ENCODE data around the gene BTD.

BTD gene, protein sequence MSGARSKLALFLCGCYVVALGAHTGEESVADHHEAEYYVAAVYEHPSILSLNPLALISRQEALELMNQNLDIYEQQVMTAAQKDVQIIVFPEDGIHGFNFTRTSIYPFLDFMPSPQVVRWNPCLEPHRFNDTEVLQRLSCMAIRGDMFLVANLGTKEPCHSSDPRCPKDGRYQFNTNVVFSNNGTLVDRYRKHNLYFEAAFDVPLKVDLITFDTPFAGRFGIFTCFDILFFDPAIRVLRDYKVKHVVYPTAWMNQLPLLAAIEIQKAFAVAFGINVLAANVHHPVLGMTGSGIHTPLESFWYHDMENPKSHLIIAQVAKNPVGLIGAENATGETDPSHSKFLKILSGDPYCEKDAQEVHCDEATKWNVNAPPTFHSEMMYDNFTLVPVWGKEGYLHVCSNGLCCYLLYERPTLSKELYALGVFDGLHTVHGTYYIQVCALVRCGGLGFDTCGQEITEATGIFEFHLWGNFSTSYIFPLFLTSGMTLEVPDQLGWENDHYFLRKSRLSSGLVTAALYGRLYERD

DNA sequence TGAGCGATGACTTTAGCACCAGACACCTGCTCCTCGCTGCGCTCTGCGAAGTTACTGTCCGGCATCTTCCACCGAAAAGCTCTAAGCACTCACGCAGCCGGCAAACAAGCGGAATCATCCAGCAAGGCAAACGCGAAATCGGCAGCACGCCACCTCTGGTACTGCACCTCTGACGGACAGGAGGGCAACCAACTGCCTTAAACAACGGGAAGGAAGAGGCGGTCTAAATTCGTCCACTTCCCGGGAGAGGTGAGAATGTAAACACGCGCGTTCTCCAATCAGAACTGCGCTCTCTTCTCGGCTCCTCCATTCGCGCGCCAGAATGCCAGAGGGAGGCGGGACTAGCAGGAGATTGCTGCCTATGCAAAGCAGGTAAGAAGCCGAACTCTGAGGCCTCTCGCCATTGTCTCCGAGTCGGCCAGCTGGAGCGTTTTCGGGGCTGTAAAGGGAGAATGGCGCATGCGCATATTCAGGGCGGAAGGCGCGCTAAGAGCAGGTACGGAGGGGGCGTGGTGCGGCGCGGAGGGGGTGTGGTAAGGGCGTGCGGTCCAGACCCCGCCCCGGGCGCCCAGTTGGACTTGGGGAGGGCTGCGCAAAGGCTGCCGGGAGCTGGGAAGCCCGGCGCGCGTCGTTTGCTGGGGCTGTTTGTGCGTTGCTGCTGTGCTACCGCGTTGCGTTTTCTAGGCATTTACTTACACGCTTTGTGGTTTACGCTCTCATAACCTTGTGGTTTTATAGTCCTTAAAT, at the start of gene BTD, which contains the start of gene HACL1:
Gene BTD, plus strand, starts transcription at position 347 of the 747 bp plus-strand sequence. CDS start 33,695 bp downstream, outside the sequence.
Gene HACL1, minus strand, starts transcription at position 171 of the 747 bp plus-strand sequence. Its CDS starts 106 bp downstream, at position 65.
- peak; percentile 97 for DNase-seq (ENCODE audit: low read depth, low spot score)

DNA sequence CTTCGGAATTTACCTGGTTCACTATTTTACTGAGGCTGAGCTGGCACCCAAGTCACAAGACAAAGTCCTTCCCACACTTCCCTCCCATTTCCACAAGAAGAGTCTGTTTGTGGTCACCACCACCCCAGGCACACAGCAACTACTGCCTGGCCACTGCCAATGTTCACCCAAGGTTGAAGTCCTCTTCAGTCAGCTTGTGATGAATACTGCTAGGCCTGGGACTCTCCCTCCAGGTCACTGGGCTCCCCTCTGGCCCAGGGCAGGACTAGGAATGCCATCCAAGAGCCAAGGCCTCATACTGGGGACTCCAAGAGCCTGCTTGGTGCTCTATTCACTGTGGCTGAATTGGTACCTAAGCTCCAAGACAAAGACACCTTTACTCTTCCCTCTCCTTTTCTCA, 49.6 kb upstream of the BTD start:
- DNase-seq (ENCODE audit: low read depth, low spot score): no peak

DNA sequence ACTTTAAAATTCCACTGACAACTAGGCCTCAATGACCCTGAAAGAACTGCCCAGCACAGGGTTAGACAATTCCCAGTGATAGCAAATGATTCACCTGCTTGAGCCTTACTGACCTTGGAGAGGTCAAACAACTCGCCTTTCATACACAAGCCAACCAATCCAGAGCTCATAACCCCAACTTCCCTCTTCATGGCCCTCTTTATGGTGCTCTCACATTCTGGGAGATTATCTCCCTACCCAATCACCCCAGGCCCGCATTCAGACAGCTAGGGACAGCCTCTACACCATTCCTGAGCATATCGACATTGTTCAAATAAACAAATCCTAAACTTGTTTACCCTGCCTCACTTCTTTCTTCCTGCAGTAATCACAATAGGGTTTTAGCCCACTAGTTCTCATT, 47.8 kb upstream of the BTD start:
- DNase-seq (ENCODE audit: low read depth, low spot score): no peak

DNA sequence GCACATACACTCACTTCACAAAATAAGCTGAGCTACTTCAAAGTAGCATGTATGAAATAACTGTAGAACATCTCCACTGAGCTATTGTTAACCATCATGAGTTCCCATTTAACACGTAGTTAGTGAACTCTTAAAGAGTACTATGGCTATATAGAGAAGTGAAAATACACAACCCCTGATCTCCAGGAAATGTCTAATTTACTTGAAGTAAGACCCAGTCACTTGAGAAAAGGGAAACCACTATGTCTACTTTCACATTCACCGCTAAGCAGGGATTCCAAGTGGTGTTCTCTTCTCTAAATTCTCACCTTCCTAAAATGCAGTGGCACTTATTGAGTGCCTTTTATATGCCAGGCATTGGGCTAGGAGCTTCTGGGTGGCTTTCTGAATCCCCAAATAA, 45.0 kb upstream of the BTD start:
- DNase-seq (ENCODE audit: low read depth, low spot score): no peak

DNA sequence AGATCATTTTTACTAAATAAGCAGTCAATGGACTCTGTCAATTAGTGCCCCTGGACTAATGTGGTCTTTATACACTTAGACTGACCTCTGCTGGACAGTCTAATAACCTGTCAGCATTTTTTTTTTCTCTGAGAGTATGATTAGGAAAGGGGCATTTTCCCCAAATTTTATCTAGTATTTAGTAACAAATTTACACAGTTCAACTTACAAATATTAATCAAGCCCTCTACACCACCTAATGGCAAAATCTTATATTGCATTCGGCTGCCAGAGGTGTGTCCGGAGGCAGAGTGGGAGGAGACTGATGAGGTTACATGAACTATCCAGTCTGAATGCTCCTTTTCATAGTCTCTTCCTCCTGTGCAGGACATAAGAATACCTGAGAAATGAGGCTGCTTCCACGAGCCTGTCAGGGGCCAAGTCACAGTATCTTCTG, 44.0 kb upstream of the BTD start:
- DNase-seq (ENCODE audit: low read depth, low spot score): peak; percentile 24

DNA sequence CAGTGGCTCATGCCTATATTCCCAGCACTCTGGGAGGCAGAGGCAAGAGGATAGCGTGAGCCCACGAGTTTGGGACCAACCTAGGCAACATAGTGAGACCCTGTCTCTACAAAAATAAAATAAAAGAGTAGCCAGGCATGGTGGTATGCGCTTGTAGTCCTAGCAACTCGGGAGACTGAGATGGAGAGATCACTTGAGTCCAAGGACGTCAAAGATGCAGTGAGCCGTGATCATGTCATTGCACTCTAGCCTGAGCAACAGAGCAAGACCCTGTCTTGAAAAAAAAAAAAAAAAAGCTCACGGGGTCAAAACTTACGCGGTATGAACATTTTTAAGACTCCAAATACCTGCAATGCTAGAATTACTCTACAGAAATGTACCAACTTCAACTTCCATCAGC, 43.0 kb upstream of the BTD start:
- no peak for DNase-seq (ENCODE audit: low read depth, low spot score)

DNA sequence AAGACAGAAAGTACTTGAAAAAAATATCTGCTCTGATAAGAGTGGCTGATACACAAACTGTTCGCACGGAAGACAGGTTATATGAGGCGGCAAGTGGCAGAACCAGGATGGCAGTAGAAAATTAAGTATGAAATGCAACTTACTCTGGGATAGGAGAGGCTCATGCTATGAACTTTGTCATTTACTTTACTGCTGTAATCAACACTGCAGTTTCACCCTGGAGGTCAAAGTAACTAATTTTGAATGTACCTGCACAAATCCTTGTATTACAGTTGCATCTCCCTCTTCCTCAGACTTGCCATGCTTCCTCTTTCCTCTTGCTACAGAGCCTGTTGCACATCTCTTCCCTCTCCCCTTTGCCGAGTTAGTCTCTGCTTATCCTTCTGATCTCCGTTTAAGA, 39.0 kb upstream of the BTD start:
- DNase-seq (ENCODE audit: low read depth, low spot score): no peak

DNA sequence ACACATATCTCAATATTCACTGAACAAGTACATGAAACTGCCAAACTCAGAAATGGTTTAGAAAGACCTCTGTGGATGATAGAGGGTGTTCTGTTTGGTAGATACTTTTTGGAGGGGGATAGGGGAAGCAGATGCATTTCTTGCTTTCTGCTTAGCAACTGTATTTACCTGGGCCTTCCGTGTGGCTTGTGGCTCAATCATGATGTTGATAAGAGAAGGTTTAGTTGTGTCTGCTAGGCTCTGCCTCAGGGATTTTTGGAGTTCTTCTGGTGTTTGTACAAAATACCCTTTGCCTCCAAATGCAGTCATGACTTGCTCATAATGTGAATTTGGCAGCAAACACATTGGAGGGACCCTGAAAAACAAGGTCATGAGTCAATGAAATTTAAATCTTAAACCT, 38.4 kb upstream of the BTD start:
- DNase-seq (ENCODE audit: low read depth, low spot score): no peak

DNA sequence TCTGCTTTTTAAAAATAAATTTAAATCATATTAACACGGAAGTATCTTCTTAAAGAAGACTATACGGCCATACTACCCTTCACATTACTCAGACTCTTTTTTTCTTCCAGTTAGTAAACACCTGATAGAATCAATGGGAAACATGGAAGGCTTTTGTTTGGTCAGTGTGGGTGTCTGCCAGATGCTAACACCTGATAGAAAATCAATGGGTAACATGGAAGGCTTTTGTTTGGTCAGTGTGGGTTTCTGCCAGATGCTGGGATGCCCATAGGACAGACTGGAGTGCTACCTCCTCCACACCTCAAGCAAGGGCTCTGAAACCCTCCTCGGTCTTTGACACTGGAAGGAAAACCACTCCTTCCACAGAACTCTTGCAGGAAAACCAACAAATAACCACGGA, 29.4 kb upstream of the BTD start:
- no peak for DNase-seq (ENCODE audit: low read depth, low spot score)

DNA sequence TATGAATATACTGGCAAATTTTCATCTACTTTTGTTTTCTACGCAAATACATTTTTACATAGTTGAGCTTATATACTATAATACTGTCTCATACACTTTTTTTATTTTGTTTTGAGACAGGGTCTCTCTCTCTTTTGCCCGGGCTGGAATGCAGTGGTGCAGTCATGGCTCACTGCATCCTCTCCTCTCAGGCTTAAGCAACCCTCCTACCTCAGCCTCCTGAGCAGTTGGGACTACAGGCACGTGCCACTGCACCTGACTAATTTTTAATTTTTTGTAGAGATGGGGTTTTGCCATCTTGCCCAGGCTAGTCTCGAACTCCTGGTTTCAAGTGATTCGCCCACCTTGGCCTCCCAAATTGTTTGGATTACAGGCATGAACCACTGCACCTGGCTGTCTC, 26.1 kb upstream of the BTD start:
- no peak for DNase-seq (ENCODE audit: low read depth, low spot score)

DNA sequence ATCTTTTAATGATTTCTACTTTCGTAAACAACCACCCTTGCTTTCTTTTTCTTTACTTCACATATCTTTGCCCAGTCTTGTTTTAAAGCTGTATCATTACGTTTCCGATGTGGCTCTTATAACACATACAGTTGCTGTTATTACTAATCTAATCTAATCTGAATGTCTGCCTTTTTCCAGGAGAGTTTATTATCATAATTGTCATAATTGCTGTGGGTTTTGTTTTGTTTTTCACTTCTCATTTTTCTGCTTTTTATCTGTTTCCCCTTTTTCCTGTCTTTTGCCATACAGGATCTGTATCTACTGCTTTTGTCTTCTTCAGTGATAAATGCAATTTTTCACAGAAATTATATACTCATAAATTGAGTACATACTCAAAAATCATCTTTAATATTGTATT, 25.1 kb upstream of the BTD start:
- DNase-seq (ENCODE audit: low read depth, low spot score): no peak

DNA sequence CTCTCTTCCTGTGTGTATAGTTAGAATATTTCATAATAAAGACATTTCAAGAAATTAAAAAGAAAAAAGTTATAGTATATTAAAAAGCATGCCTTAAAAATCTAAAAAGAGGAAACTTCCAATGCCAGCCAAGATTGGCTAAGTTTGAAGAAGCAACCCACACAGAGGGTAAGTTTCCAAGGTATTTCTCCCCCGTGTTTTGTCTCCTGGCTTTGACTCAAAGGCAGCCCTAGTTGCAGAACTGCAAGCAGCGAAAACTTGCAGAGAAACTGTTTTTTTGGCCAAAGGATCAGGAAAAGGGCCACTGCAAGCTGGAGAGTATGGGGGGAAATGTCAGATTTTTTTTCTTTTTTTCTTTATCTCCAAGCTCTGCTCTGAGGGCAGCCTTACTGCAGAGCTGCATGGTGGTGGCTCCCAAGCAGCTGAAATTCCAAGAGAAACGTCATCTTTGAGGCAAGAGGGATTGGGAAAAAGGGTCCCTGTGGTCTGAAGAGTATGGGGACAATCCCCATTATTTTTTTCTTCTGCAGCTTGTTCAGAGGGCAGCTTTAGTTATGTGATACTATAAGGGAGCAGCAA, 23.2 kb upstream of the BTD start:
- DNase-seq (ENCODE audit: low read depth, low spot score): no peak

DNA sequence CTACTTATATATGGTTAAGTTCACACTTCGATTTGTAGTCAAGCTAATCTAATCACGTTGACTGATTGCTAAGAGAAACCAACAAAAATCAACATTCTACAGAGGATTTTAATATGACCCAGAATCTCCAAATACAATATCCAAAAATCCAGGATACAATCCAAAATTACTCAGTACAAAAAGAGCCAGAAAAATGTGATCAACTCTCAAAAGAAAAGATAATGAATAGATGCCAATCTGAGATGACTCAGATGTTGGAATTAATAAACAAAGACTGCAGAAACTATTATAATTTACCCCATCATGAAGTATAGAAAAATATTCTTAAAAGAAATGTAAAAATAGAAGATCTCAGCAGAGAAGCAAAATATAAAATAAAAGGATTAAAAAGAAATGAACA, 22.5 kb upstream of the BTD start:
- no peak for DNase-seq (ENCODE audit: low read depth, low spot score)

DNA sequence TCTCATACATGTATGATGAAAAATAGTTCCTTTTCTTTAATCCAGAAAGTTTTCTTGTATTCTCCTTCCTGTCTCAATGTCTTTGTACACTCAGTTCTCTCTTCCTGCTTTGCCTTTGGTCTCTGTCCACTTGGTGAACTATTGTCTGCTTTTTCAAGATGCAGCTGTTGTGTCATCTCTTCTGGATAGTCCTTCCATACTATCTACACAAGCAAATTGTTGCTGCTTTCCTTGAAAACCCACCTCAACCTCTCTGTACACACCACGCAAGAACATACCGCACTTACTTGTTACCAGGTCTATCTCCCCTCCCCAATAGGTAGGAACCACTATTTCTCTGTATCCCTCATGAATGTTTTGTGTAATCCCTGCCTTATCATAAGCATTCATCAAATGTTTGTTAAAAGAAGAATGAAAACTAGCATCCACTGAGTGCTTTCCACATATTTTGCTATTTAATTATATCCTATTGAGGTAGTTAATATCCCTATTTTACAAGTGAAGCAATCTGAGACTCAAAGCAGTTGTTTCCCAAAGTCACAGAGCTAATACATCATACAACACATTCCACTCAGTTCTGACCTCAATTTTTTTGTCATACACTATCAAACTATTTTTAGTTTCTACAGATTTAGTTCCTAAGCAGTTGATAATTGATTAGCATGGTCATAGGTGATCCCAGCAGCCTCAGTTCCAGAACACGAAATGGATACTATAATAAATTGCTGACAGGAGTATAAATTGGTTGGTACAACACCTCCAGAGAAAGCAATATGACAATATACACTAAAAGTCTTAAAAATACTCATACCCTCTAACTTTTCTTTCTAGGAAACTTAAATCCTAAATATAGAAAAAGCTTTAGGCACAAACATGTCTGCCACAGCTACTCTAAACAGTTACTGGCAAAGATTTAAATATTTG, 19.8 kb upstream of the BTD start:
- DNase-seq (ENCODE audit: low read depth, low spot score): no peak

DNA sequence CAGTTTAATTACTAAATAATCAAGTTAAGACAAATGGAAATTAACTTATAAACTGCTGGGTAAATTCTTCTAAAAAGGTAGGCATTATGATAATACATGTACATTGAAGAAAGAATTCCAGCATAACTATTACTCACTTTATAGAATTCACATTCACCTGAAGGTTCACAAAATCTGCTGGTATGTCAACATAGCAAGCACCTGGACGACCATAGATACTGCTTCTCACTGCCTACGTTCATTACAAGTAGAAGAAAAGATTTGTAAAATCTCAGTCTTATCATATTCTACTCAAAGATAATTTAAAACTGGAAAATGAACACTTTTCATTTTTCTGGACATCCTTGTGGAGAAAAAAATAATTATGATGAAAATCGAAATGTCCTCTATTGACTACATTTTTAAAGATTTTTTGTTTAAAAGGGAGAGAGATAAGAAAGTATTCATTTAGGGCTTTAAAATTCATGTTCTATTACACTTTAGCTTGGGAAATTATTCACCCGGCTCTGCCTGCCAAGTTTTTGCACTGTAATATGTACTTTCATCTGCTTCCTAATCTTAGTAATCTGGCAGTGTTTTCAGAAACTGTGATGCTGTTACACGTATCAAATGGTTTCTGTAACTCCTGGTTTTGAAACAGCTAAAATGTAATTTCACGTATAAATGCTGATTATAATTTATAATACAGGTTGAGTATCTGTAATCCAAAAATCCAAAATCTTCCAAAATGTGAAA, 16.3 kb upstream of the BTD start:
- no peak for DNase-seq (ENCODE audit: low read depth, low spot score)

DNA sequence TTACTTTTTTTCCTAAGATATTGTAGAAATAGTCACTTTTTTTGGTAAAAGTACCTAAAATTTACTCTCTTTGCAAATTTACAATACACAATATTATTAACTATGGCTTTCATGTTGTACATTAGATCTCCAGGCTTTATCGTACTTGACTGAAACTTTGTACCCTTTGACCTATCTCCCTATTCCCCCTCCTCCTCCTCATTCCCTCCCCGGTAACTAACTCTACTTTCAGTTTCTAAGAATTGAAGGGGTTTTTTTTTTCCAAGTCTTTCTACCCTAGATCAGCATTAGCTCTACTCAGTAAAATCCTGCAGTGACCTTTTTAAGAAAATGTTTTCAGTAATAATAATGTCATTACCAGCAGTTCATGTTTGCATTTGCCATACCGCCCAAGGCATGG, 10.3 kb upstream of the BTD start:
- peak; percentile 24 for DNase-seq (ENCODE audit: low read depth, low spot score)

DNA sequence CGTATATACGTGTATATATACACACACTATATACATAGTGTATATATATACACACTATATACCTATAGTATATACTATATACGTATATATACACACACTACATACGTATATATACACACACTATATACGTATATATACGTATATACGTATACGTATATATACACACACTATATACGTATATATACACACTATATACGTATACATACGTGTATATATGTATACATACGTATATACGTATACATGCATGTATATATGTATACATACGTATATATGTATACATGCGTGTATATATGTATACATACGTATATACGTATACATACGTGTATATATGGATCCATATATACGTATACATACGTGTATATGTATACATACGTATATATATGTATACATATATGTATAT, 9.6 kb upstream of the BTD start:
- no peak for DNase-seq (ENCODE audit: low read depth, low spot score)

DNA sequence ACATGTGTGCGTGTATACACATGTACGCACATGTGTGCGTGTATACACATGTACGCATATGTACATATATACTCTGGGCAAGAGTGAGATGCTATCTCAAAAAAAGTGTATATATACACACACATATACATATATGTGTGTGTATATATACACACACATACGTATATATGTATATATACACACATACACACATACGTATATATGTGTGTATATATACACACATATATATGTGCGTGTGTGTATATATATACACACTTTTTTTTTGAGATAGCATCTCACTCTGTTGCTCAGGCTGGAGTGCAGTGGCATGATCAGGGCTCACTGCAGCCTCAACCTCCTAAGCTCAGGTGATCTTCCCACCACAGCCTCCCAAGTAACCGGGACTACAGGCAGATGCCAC, 8.6 kb upstream of the BTD start:
- DNase-seq (ENCODE audit: low read depth, low spot score): no peak

DNA sequence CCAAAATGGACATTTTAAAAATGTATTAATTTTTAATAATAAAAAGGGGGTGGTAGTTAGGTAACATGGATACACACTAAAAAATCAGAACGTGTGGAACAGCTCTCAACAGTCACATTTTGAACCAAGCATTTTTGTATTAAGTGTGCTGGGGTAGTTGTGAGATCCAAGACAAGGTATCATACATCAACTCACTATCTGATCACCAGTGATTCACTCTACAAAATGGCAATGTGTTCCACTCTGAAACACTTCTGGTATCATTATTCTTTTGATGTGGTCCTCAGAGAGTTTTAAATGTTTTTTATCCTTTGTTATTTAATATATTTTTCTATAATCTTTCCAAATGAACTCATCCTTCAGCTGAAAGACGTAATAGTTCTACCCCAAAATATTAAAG, 5.6 kb upstream of the BTD start:
- no peak for DNase-seq (ENCODE audit: low read depth, low spot score)

DNA sequence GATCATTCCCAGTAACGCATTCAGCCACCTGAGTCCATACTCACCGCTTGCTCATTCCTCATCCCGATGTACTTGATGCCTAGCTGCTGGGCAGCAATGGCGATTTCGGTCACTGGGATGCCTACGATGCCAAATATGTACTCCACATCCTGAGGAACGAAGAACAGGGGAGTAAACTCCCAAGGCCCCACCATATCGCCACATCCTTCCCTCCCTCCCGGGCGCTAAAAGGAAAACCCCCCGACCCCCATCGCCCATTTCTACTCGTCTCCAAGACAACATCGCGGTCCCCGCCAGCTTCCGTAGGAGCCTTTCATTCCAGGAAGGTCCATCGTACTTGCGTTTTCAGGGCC, 523 bp upstream of the BTD start:
- DNase-seq (ENCODE audit: low read depth, low spot score): no peak

DNA sequence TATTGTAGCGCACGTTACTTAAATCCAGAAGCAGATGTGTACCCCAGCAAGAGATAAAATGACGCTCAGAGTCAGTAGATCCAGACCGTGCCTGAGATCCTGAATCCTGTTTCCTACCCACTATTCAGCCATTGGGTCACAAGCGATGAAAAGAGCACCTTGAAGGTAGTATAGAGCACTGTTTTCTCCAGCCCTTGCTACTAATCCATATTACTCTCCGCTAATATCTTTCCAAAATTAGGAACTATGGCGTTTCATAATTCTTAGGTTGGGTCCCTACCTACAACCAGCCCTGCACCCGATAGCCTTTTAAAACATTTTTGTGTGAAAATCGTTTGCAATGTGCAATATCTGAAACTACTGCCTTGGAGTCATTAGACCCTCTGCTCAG, 596 bp downstream of the BTD start:
- no peak for DNase-seq (ENCODE audit: low read depth, low spot score)

Data from smooth muscle cell of the brain vasculature (primary cell).